Gastroesophageal sphincter (tissue), 4 donors: ENCODE data around the gene GRIFIN. TPM values are rescaled to one million over a fixed set of nuclear protein-coding genes. Genes with fewer than 3 reads are reported as not detected.
A peak's percentile ranks its signal among the peaks of the same experiment; 100 is the strongest.

ENCODE experiments used
- ATAC-seq: fragments of 150-250 bp; one replicate; pipeline ENCODE4 v1.9.1; 2016; ENCODE audit warnings: mild to moderate bottlenecking, moderate library complexity
- H3K27ac ChIP-seq, 4 donors: fragments of 200-600 bp; sonication (generic) in 3 of 4; 1 replicate in 3 of 4; 2 replicates in 1 of 4; pipeline ENCODE4 v1.5.1; 2016 to 2019
- H3K27me3 ChIP-seq: fragments of 200-600 bp; sonication (generic); one replicate; pipeline ENCODE4 v1.5.1; 2019
- H3K36me3 ChIP-seq, 2 donors: fragments of 200-600 bp; sonication (generic); one replicate each; pipeline ENCODE4 v1.5.1; 2019; ENCODE audit warnings: control low read depth in 1 of 2
- H3K4me1 ChIP-seq, 3 donors: fragments of 200-600 bp; sonication (generic); 1 replicate in 2 of 3; 2 replicates in 1 of 3; pipeline ENCODE4 v1.5.1; 2016 to 2019; ENCODE audit warnings: control low read depth in 2 of 3
- H3K4me3 ChIP-seq, 2 donors: fragments of 200-600 bp; sonication (generic); one replicate each; pipeline ENCODE4 v1.5.1; 2019; ENCODE audit warnings: mild to moderate bottlenecking in 1 of 2, moderate library complexity in 1 of 2
- H3K9me3 ChIP-seq, 3 donors: fragments of 200-600 bp; sonication (generic); one replicate each; pipeline ENCODE4 v1.5.1; 2017 to 2019; ENCODE audit warnings: control low read depth in 2 of 3
- EP300 ChIP-seq: sonication (generic); formaldehyde crosslinking; IDR thresholded peaks from one replicate; pipeline ENCODE4 v1.6.1; 2017; ENCODE audit warnings: antibody characterized with exemption, mild to moderate bottlenecking
- POLR2A ChIP-seq, 2 donors: fragments of 450-650 bp; IDR thresholded peaks; one replicate each; pipeline ENCODE4 v1.6.1; 2017; ENCODE audit warnings: antibody characterized with exemption in 2 of 2, mild to moderate bottlenecking in 2 of 2, moderate library complexity in 1 of 2
- POLR2AphosphoS5 ChIP-seq: sonication (generic); formaldehyde crosslinking; IDR thresholded peaks from one replicate; pipeline ENCODE4 v1.6.1; 2017; ENCODE audit warnings: antibody characterized with exemption
- WGBS, 2 donors: methylation state at CpG; one replicate each; pipeline ENCODE4 v1.1.5; 2018; ENCODE audit warnings: low coverage in 1 of 2; 5-methylcytosine and 5-hydroxymethylcytosine counted together
- total RNA-seq, 4 donors: library from RNA; depleted of rRNA; stranded (reverse); fragments of >200 nt; gene quantifications; one replicate each; pipeline ENCODE4 v1.1.0, GENCODE V29; 2016
- TF ChIP-seq, protein P1 (sequence below), 4 experiments: fragments of 200-600 bp in 2 of 4; fragments of 450-650 bp in 2 of 4; sonication (generic) in 1 of 4; IDR thresholded peaks; one replicate each; pipeline ENCODE4 v1.5.1; 2017 to 2019; ENCODE audit warnings: antibody characterized with exemption in 4 of 4, mild to moderate bottlenecking in 2 of 4, moderate library complexity in 2 of 4

Gene GRIFIN
- total RNA-seq, 4 donors from 2014 or later, result not detected

DNA sequence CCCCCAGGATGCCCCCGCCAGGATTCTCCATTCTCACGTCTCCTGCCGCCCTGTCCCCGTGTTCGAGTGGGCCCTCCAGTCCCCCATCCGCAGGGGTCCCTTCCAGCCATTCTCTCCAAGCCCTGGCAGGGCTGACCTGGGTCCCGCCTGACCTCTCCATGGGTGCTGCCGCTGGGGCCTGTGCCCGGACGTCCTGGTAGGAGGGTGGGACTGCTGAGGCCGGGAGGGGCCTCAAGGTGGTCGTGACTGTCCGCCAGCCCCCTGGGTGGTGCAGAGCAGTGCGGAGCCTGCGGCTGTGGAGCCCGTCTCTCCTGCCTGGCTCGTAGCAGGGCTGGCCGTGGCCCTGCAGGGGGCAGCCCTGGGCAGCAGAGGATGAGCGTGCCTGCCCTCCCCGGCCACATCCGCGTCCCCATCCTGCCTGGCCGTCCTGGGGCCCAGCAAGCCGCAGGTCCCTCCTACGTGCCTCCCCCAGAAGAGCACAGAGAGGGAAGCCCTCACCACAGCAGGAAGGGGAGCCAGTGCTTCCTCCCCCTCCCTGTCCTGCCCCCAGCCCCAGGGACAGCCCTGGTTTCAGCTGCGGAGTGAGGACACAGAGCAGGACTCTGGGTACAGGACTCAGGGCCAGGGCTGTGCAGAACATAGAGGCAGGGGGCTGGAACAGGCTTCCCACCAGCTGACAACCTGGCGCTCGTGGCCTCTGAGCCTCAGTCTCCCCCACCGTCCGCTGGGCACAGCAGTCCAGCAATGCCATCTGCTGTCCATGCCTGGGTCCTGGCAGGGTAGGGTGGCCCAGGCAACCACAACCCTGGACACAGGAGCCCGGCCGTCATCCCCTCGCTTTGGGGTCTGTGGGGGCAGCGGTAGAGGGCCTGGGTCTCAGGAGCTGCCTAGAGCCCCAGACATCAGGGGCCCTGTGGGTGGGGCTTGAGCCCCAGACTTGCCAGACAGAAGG is 1.5 kb upstream of the GRIFIN start:
- no peaks in the 10 kb centered on the region for H3K36me3 ChIP-seq
- no peak overlapping the region for H3K4me3 ChIP-seq
- TF ChIP-seq EP300 (no peak), POLR2AphosphoS5 (no peak), POLR2A (IDR thresholded peaks at IDR 0.05) (no peak)
- TF ChIP-seq, protein P1, sequence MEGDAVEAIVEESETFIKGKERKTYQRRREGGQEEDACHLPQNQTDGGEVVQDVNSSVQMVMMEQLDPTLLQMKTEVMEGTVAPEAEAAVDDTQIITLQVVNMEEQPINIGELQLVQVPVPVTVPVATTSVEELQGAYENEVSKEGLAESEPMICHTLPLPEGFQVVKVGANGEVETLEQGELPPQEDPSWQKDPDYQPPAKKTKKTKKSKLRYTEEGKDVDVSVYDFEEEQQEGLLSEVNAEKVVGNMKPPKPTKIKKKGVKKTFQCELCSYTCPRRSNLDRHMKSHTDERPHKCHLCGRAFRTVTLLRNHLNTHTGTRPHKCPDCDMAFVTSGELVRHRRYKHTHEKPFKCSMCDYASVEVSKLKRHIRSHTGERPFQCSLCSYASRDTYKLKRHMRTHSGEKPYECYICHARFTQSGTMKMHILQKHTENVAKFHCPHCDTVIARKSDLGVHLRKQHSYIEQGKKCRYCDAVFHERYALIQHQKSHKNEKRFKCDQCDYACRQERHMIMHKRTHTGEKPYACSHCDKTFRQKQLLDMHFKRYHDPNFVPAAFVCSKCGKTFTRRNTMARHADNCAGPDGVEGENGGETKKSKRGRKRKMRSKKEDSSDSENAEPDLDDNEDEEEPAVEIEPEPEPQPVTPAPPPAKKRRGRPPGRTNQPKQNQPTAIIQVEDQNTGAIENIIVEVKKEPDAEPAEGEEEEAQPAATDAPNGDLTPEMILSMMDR (IDR thresholded peaks at IDR 0.05), result peak in 3 of 4 experiments; percentile 34 to 72 (median 54)
- peaks cover 0 to 35% (median 17%) of the 10 kb centered on the region in 3 donors for H3K4me1 ChIP-seq
- ATAC-seq, result peak; percentile 79
- H3K27me3 ChIP-seq, result peaks cover 84% of the 10 kb centered on the region
- H3K27ac ChIP-seq, result no peak overlapping the region
- WGBS, 2 donors, result no CpG with 5 or more reads among the region's 34 CpGs
- H3K9me3 ChIP-seq, result peaks cover 0 to 3% (median 0%) of the 10 kb centered on the region in 3 donors

DNA sequence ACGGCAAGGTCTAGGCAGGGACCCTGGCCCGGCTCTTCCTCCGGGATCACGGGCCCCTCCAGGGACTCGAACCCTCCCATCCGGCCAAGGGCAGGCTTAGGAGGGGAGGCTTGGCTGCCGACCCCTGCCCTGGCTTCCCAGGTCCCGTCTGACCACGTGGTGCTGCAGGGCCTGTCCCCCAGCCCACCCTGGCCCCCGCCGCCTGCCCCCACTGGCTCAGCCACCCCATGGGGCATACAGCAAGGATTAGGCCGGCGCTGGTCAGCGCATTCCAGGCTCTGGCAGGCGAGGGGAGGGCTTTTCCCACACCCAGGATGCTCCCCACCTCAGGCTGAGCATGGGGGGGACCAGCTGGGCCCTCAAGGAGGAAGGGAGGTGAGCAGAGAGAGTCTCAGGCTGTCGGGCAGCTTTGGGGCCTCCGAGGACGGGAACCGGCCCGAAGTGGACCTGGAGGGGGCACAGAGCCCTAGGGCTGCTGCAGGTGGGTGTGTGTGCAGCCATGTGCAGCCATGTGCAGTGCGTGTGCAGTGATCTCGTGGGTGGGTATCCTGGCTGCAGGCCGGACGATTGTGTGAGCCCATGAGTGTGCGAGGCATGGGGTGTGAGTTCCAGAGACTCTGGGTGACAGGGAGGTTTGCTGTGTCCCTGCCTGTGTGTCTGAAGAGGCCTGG is 713 bp upstream of the GRIFIN start:
- Histone ChIP-seq H3K36me3 (no peaks in the 10 kb centered on the region), H3K27me3 (peaks cover 77% of the 10 kb centered on the region), H3K27ac (no peak overlapping the region), H3K4me3 (no peak overlapping the region), H3K4me1 (peaks cover 0 to 35% (median 17%) of the 10 kb centered on the region in 3 donors), H3K9me3 (no peaks in the 10 kb centered on the region)
- no peak for ATAC-seq
- no CpG with 5 or more reads among the region's 25 CpGs for WGBS, 2 donors
- TF ChIP-seq POLR2AphosphoS5 (no peak), POLR2A (IDR thresholded peaks at IDR 0.05) (no peak), EP300 (no peak)
- TF ChIP-seq, protein P1 (IDR thresholded peaks at IDR 0.05), result no peak

DNA sequence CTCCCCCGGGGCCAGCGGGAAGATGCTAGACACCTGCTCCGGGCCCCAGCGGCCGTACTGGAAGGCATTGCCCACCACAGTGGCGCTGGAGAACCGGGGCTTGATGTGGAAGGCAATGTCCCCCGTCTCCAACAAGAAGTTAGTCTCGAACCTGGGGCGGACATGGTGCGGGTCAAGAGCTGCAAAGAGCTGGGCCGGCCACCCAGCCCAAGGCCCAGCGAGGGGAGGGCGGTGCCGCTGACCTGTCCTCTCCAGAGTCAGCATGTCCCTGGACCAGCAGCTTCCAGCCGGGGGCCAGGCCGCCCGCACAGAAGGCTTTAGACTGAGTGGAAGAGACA is 551 bp downstream of the GRIFIN start:
- no peaks in the 10 kb centered on the region for H3K9me3 ChIP-seq
- peaks cover 78% of the 10 kb centered on the region for H3K27me3 ChIP-seq
- TF ChIP-seq POLR2A (IDR thresholded peaks at IDR 0.05) (no peak), POLR2AphosphoS5 (no peak), EP300 (no peak)
- TF ChIP-seq, protein P1 (IDR thresholded peaks at IDR 0.05), result no peak
- ATAC-seq, result no peak
- H3K36me3 ChIP-seq, result no peaks in the 10 kb centered on the region
- H3K27ac ChIP-seq, result no peak overlapping the region
- peaks cover 0 to 46% (median 23%) of the 10 kb centered on the region in 3 donors for H3K4me1 ChIP-seq
- 87 to 100% methylated on average over 1 to 3 of the region's 18 CpGs for WGBS, 2 donors
- no peak overlapping the region for H3K4me3 ChIP-seq

DNA sequence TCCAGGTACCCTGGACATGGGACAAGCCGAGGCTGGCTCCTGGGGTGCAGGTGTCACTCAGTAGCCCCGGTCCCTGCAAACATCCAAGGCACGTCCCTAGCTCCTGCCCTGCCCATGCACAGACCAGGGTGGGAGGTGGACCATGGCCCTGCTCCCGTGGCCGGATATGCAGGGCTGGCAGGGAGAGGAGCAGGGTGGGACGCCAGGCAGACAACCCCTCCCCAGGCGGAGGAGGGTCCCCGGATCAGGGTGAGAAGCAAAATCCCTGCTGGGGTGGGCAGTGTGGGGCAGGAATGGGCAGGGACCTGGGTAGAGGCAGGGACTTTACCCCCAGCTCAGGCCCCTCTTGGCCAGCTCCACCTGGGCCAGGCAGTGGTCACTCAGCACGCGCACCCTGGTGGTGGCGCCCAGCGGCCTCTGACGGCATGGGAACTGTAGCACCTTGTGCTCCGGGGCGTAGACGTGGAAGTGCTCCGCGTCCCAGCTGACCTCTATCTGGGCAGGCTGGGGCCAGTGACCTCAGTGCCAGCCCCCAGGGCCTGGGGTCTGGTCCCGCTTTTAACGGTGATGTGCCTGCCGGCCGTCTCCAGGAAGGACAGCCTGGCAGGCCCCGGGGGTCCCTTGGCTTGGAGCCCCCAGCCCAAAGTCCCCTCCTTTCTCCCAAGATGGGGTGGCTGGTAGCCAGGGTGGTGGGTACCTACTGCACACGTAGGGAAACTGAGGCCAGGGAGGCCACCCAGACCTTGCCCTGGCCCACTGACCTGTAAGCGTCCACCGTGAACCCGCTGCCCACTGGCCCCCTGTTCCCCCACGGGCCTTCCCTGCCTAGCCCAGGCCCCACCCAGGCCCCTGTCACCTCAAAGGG is 1.2 kb downstream of the GRIFIN start:
- Histone ChIP-seq H3K9me3 (no peaks in the 10 kb centered on the region), H3K4me3 (no peak overlapping the region), H3K27ac (no peak overlapping the region), H3K4me1 (peaks cover 0 to 44% (median 23%) of the 10 kb centered on the region in 3 donors), H3K27me3 (peaks cover 78% of the 10 kb centered on the region), H3K36me3 (no peaks in the 10 kb centered on the region)
- ATAC-seq, result no peak
- TF ChIP-seq POLR2AphosphoS5 (no peak), POLR2A (IDR thresholded peaks at IDR 0.05) (no peak), EP300 (no peak)
- TF ChIP-seq, protein P1 (IDR thresholded peaks at IDR 0.05), result no peak
- WGBS, 2 donors, result no CpG with 5 or more reads among the region's 28 CpGs
